Glomerular visceral epithelial cell (primary cell): ENCODE measurements around the gene SHC1.

Source experiments
- DNase-seq: peaks from one replicate; pipeline ENCODE4 v3.0.0-alpha.2; 2016; ENCODE audit errors: extremely low spot score

Gene SHC1

GRCh38 chr1:154957091-154957657 lies 13.4 kb downstream of the SHC1 start:
- no peak for DNase-seq

GRCh38 chr1:154956544-154956941 lies 14.0 kb downstream of the SHC1 start:
- DNase-seq = no peak

- DNase-seq = peak; percentile 92
These were observed 14.6 kb downstream of the SHC1 start, which contains the start of gene PBXIP1 for GRCh38 chr1:154955718-154956543. Gene PBXIP1 (minus strand): TSS chr1:154956099. CDS start chr1:154953721, 2,378 bp downstream.

GRCh38 chr1:154955039-154955717 lies 15.4 kb downstream of the SHC1 start:
- DNase-seq = peak; percentile 84

GRCh38 chr1:154954541-154954940 lies 16.0 kb downstream of the SHC1 start:
- no peak for DNase-seq

- DNase-seq = no peak
These were observed 16.9 kb downstream of the SHC1 start for GRCh38 chr1:154953611-154954038.

- DNase-seq = no peak
These were observed 17.9 kb downstream of the SHC1 start for GRCh38 chr1:154952664-154953063.

- no peak for DNase-seq
These were observed 18.5 kb downstream of the SHC1 start for GRCh38 chr1:154951901-154952657.

GRCh38 chr1:154948079-154948478 lies 22.5 kb downstream of the SHC1 start:
- no peak for DNase-seq

- DNase-seq = no peak
These were observed 24.3 kb downstream of the SHC1 start for GRCh38 chr1:154945962-154946850.

- DNase-seq = no peak
These were observed 25.2 kb downstream of the SHC1 start for GRCh38 chr1:154945160-154945961.

- DNase-seq = no peak
These were observed 26.0 kb downstream of the SHC1 start for GRCh38 chr1:154944401-154945159.

- no peak for DNase-seq
These were observed 26.7 kb downstream of the SHC1 start for GRCh38 chr1:154943649-154944400.

- DNase-seq = no peak
These were observed 29.1 kb downstream of the SHC1 start for GRCh38 chr1:154941333-154942013.

GRCh38 chr1:154940651-154941194 lies 29.8 kb downstream of the SHC1 start:
- DNase-seq = no peak

GRCh38 chr1:154940213-154940560 lies 30.4 kb downstream of the SHC1 start:
- DNase-seq = no peak

GRCh38 chr1:154938604-154939399 lies 31.7 kb downstream of the SHC1 start:
- no peak for DNase-seq
